Stimulated activated CD8-positive, alpha-beta memory T cell treated with anti-CD3 and anti-CD28 coated beads, Interleukin-12 subunit alpha, Interleukin-12 subunit beta, amount 100 ng/mL, for 24 hours (primary cell): ENCODE data around the gene MEST.
"Not testable (repeated sequence)": the region's sequence is repeated elsewhere in the genome, so short reads cannot be mapped to it uniquely, and the experiment has no call there.

Experiments
- DNase-seq: peaks from one replicate; pipeline ENCODE4 v3.0.0-alpha.2; 2020; ENCODE audit errors: extremely low read depth

MEST gene

DNA sequence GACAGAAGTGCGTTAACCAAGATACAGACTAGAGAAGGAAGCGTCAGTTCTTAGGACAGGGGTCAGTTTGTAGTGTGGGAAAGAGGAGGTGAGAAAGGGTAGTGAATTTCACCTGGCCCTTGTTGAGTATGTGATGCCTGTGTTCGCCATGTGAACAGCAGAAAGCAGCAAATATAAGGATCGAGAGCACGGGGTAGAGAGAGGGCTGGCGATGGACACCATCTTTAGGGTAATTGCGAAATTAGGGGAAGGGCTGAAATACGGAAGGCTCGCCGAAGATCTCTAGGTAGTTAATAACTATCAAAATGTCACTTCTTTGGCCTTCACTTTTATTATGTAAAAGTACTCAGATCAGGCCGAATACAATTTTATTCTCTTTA is 6.2 kb upstream of the MEST start:
- DNase-seq, result no peak

GRCh38 chr7:130486114-130486953 is 5.6 kb upstream of the MEST start:
- DNase-seq, result no peak

GRCh38 chr7:130486954-130487436 is 4.9 kb upstream of the MEST start:
- DNase-seq, result no peak

GRCh38 chr7:130488392-130489139 is 3.3 kb upstream of the MEST start:
- DNase-seq, result no peak

- DNase-seq, result no peak
Observed at GRCh38 chr7:130489140-130489983, 2.5 kb upstream of the MEST start.

- no peak for DNase-seq
Observed at GRCh38 chr7:130490311-130490791, 1.5 kb upstream of the MEST start.

DNA sequence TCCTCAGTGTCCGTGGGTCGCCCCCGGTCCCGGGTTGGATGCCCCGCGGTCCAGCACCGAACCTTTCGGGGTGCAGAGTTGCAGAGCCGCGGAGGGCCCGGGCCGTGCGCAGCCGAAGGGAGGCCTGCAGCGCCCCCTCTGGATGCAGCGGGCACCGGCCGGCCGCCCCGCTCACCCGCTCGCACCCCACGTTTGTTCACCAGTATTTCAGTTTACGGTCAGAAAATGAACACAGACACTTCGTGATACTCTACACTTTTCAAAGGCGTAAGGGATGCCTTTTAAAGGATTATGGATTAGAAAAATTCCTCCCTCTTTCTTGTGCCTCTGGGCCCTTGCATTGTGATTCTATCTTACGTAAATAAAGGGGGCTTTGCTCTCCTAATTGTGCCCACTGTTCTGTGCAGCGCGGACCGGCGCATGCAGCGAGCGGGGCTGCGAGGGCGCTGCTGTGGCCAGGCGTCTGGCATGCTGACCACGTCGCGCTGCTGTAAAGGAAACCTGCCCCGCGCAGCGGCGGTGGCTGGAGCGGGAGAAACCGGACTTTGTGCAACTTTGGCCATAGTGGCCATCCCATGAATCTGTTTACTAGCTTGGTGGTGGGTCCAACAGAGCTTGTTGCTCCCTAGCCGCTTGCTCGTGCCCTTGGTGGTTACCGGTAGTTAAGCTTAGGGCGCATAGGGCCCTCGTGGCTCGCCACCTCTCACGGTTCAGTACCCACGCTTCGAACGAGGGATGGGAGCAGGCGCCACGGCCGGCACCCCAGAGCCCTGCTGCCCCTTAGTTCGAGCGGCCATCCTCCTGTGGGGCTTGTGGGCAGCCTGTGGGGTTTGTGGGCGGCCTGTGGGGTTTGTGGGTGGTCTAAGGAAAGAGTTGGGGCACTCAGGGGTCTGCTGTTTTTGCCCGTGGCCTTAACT is 739 bp upstream of the MEST start:
- DNase-seq, result no peak

- DNase-seq, result no peak
Observed at GRCh38 chr7:130492523-130493274, 814 bp downstream of the MEST start.

- DNase-seq, result no peak
Observed at GRCh38 chr7:130493275-130493873, 1.5 kb downstream of the MEST start.

DNA sequence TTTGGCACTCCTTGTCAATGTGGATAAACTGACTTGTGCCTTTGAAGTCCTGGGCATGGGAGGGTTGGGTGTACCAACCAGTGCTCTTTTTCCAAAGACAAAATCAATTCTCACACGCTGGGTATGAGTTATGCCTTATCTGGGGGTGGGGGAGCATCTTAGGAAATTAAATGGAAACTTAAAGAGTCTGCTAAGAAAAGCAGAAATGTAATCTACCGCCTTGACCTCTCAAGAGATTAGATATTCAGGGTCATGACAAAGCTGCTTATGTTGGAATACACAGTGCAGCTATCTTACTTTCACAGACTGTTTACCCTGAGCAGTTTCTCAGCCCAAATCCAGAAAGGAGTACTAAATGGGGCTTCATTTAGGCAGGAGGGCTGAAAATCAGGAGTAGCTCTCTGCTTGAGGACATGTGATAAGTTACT is 2.6 kb downstream of the MEST start:
- no peak for DNase-seq

- DNase-seq, result no peak
Observed at GRCh38 chr7:130500463-130500862, 8.6 kb downstream of the MEST start.

GRCh38 chr7:130500910-130501309 is 9.0 kb downstream of the MEST start:
- no peak for DNase-seq

GRCh38 chr7:130505753-130506152 is 13.9 kb downstream of the MEST start:
- no peak for DNase-seq

- DNase-seq, result no peak
Observed at GRCh38 chr7:130506358-130506757, 14.5 kb downstream of the MEST start.

GRCh38 chr7:130512038-130512437 is 20.2 kb downstream of the MEST start:
- DNase-seq, result not testable (repeated sequence)

GRCh38 chr7:130513447-130513846 is 21.6 kb downstream of the MEST start:
- no peak for DNase-seq

DNA sequence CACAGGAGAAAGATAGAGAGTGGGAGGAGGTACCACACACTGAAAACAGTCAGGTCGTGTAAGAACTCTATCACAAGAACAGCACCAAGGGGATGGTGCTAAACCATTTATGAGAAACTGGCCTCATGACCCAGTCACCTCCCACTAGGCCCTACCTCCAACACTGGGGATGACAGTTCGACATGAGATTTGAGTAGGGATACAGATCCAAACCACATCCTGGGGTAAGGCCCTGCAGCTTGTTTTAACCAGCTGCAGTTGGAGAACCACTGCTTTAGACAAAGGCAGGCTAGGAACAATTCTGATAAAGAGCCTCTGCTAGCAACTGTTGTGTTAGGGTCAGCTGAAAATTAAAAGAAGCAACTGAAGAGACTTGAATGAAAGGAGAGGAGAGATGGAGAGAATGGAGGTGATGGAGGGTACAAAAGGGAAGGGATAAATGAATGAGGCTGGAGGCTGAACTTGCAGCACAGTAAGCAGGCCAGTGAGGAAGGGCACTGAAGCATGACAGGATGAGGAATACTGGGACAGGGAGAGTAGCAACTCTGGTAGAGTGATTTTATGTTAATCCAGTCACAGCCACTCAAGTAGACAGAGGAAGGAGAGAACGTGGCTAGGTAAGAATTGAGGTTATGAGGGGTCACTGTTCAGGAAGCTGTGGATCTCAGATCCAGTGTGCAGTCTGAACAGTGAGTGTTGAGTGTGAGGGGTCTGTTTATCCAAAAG is 23.6 kb downstream of the MEST start:
- no peak for DNase-seq

- DNase-seq, result no peak
Observed at GRCh38 chr7:130521258-130521951, 29.5 kb downstream of the MEST start.
